A549 (cell line): ENCODE results near the gene MRPL51. TPM values are rescaled to one million over a fixed set of nuclear protein-coding genes. Genes with fewer than 3 reads are reported as not detected.

Source experiments
- ATAC-seq, 2 experiments: fragments of 200-7000 bp in 1 of 2; fragments of >200 bp in 1 of 2; cut with Nextera tagmentation in 1 of 2; cut with Tn5 transposase in 1 of 2; 3 replicates each; pipeline versions ENCODE4 v1.8.0 to v1.9.1; 2018 to 2020; ENCODE audit warnings: mild to moderate bottlenecking in 1 of 2, moderate library complexity in 1 of 2
- CTCF ChIA-PET: fragments of 300-600 bp; sonication (Branson Sonifier 250); formaldehyde crosslinking; extraction: SDS; loops from one replicate; lab custom pipeline; 2021; ENCODE audit warnings: antibody characterized with exemption, inconsistent platforms; lab: Yijun Ruan, JAX
- POLR2A ChIA-PET: fragments of 350-600 bp; formaldehyde crosslinking; extraction: SDS; loops from one replicate; lab custom pipeline; 2021; ENCODE audit warnings: antibody characterized with exemption, inconsistent platforms; lab: Yijun Ruan, JAX
- DNase-seq, 2 experiments: peaks; one replicate each; pipeline versions ENCODE4 v3.0.0 to v3.0.0-alpha.2; 2011 to 2016; ENCODE audit warnings: low read depth in 1 of 2, low spot score in 1 of 2
- FAIRE-seq: peaks from 2 replicates; lab custom pipeline; 2011; peaks lifted over from hg19 to GRCh38; lab: Jason Lieb, UNC
- H3K27ac ChIP-seq, 2 experiments: fragments of >200 bp; sonication (Bioruptor Twin); formaldehyde crosslinking; 3 replicates each; pipeline ENCODE4 v1.5.1; 2016 to 2017
- H3K4me1 ChIP-seq: fragments of >200 bp; sonication (Bioruptor Twin); formaldehyde crosslinking; 3 replicates; pipeline ENCODE4 v1.6.1; 2016
- H3K4me2 ChIP-seq: fragments of >200 bp; sonication (Bioruptor Twin); formaldehyde crosslinking; 3 replicates; pipeline ENCODE4 v1.6.1; 2016
- H3K4me3 ChIP-seq: fragments of >200 bp; sonication (Bioruptor Twin); formaldehyde crosslinking; 3 replicates; pipeline ENCODE4 v1.5.1; 2016
- H3K9me3 ChIP-seq: fragments of >200 bp; sonication (Bioruptor Twin); formaldehyde crosslinking; 3 replicates; pipeline ENCODE4 v1.6.1; 2016
- ATOH8 ChIP-seq: fragments of 250-450 bp; sonication (Bioruptor Pico); IDR thresholded peaks from 2 replicates; pipeline ENCODE4 v1.5.0; 2020; ENCODE audit warnings: low read depth, mild to moderate bottlenecking, moderate library complexity
- CBX2 ChIP-seq: fragments of 200-600 bp; sonication (generic); IDR thresholded peaks from 2 replicates; pipeline ENCODE4 v1.6.1; 2016; ENCODE audit warnings: low read depth, mild to moderate bottlenecking, borderline replicate concordance
- CHD2 ChIP-seq: fragments of 150-350 bp; IDR thresholded peaks from 2 replicates; pipeline ENCODE4 v1.6.1; 2014; ENCODE audit warnings: low read length; ENCODE audit not compliant: partially characterized antibody
- EP300 ChIP-seq, 2 experiments: fragments of >200 bp; sonication (Bioruptor Twin); formaldehyde crosslinking; IDR thresholded peaks; 2 replicates in 1 of 2; 3 replicates in 1 of 2; pipeline ENCODE4 v1.6.1; 2016 to 2017
- FOSB ChIP-seq: fragments of 250-450 bp; sonication (Bioruptor Pico); IDR thresholded peaks from 2 replicates; pipeline ENCODE4 v1.5.0; 2020; ENCODE audit warnings: mild to moderate bottlenecking, moderate library complexity
- FOSL2 ChIP-seq, 2 experiments: fragments of 450-650 bp in 1 of 2; fragments of >200 bp in 1 of 2; sonication (Bioruptor Twin) in 1 of 2; formaldehyde crosslinking; IDR thresholded peaks; 2 replicates each; pipeline versions ENCODE4 v1.5.0 to v1.6.1; 2016 to 2020; ENCODE audit warnings: mild to moderate bottlenecking in 1 of 2, moderate library complexity in 1 of 2
- HDAC2 ChIP-seq: fragments of 200-600 bp; sonication (generic); IDR thresholded peaks from 2 replicates; pipeline ENCODE4 v1.6.1; 2016
- HES2 ChIP-seq: fragments of >200 bp; sonication (Bioruptor Twin); formaldehyde crosslinking; IDR thresholded peaks from 2 replicates; pipeline ENCODE4 v1.6.1; 2016
- HEYL ChIP-seq: fragments of 250-450 bp; sonication (Bioruptor Pico); IDR thresholded peaks from 2 replicates; pipeline ENCODE4 v1.8.0; 2021; ENCODE audit warnings: mild to moderate bottlenecking, moderate library complexity
- HOXA7 ChIP-seq: fragments of 250-450 bp; sonication (Bioruptor Pico); IDR thresholded peaks from 2 replicates; pipeline ENCODE4 v1.5.0; 2020; ENCODE audit warnings: mild to moderate bottlenecking, moderate library complexity
- JUN ChIP-seq, 2 experiments: fragments of >200 bp; sonication (Bioruptor Twin); formaldehyde crosslinking; IDR thresholded peaks; 2 replicates in 1 of 2; 3 replicates in 1 of 2; pipeline ENCODE4 v1.6.1; 2016 to 2017
- MAFK ChIP-seq: fragments of 450-650 bp; IDR thresholded peaks from 2 replicates; pipeline ENCODE4 v1.6.1; 2014; ENCODE audit not compliant: partially characterized antibody
- MYC ChIP-seq: IDR thresholded peaks from 2 replicates; pipeline ENCODE4 v1.6.1; 2012; ENCODE audit warnings: mild to moderate bottlenecking, inconsistent platforms, low read length, improper control_type of control experiment, borderline replicate concordance
- NFE2L2 ChIP-seq: fragments of 150-350 bp; conservative IDR thresholded peaks from 2 replicates; pipeline ENCODE4 v1.6.1; 2014; ENCODE audit warnings: low read length
- PBX3 ChIP-seq: IDR thresholded peaks from 2 replicates; pipeline ENCODE4 v1.6.1; 2012
- POLR2A ChIP-seq: IDR thresholded peaks from 2 replicates; pipeline ENCODE4 v1.6.1; 2012; ENCODE audit warnings: mild to moderate bottlenecking, low read length
- POLR2AphosphoS2 ChIP-seq: conservative IDR thresholded peaks from 2 replicates; pipeline ENCODE4 v1.6.1; 2012; ENCODE audit warnings: low read length, improper control_type of control experiment, inconsistent platforms
- RAD21 ChIP-seq, 2 experiments: fragments of >200 bp in 1 of 2; sonication (Bioruptor Twin) in 1 of 2; formaldehyde crosslinking in 1 of 2; IDR thresholded peaks in 1 of 2; conservative IDR thresholded peaks in 1 of 2; 2 replicates in 1 of 2; 3 replicates in 1 of 2; pipeline ENCODE4 v1.6.1; 2012 to 2018; ENCODE audit warnings: inconsistent platforms in 1 of 2
- RCOR1 ChIP-seq: fragments of 150-350 bp; IDR thresholded peaks from 2 replicates; pipeline ENCODE4 v1.6.1; 2014; ENCODE audit warnings: antibody characterized with exemption, low read length, low read depth
- RNF2 ChIP-seq: fragments of 200-600 bp; sonication (generic); IDR thresholded peaks from 2 replicates; pipeline ENCODE4 v1.6.1; 2016; ENCODE audit warnings: low read depth, mild to moderate bottlenecking, antibody characterized with exemption, moderate library complexity, borderline replicate concordance
- SMC3 ChIP-seq: fragments of >200 bp; sonication (Bioruptor Twin); formaldehyde crosslinking; IDR thresholded peaks from 3 replicates; pipeline ENCODE4 v1.6.1; 2018; ENCODE audit warnings: inconsistent platforms
- TFCP2L1 ChIP-seq: fragments of 250-450 bp; sonication (Bioruptor Pico); IDR thresholded peaks from 2 replicates; pipeline ENCODE4 v1.5.0; 2021; ENCODE audit warnings: mild to moderate bottlenecking
- ZFP36 ChIP-seq: fragments of 450-650 bp; IDR thresholded peaks from 2 replicates; pipeline ENCODE4 v1.6.1; 2014; ENCODE audit warnings: borderline replicate concordance; ENCODE audit not compliant: partially characterized antibody
- WGBS: methylation state at CpG from one replicate; pipeline ENCODE4 v1.1.6; 2017; ENCODE audit errors: missing lambda C conversion rate; 5-methylcytosine and 5-hydroxymethylcytosine counted together
- polyA plus RNA-seq, 4 experiments: library from polyadenylated mRNA; depleted of rRNA in 3 of 4; stranded (reverse); fragments of >200 nt; fragmentation: RNase III in 1 of 4; extraction: RNeasy Plus Mini Kit Qiagen cat#74134 plus additional on column Dnase treatment in 1 of 4; gene quantifications; 2 replicates in 3 of 4; 3 replicates in 1 of 4; pipeline ENCODE4 v1.2.3, GENCODE V29; 2011 to 2017
- TF ChIP-seq, protein P1 (sequence below): fragments of 250-450 bp; sonication (Bioruptor Pico); IDR thresholded peaks from 2 replicates; pipeline ENCODE4 v1.5.0; 2021; ENCODE audit warnings: mild to moderate bottlenecking, moderate library complexity, borderline replicate concordance
- TF ChIP-seq, protein P2 (sequence below): fragments of 150-350 bp; IDR thresholded peaks from 2 replicates; pipeline ENCODE4 v1.6.1; 2014; ENCODE audit warnings: low read depth, mild to moderate bottlenecking, low read length

Gene MRPL51
- polyA plus RNA-seq, 2 of the 4 experiments (the other 2 are of a cell fraction) = 272 to 337 TPM

DNA sequence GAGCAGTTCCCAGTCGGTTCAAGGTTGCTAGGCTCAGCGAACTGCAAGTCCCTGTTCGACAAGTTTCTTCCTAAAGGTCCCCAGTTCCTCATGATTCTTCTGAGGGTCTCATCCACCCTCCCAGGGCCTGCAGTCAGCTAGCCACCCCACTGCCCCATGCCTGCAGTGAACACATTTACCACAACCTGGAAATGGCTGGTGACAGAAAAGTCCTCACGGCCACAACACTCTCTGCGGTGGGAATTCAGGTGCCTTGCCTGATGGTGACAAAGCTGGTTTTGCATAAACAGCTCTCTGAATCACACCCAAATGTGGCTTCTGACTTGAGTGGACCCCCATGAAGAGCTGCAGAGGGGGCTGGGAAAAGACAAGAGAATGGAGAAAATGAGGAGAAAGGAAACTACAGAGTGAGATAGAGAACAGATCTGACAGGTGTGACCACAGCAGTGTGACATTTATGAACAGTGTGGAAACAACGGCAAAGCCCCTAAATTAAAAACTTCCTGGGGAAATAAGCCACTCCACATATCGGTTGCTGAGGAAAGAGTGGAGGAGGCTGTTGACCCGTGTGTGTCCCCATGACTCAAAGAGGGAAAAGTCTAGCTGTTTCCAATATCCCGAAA lies 49.6 kb downstream of the MRPL51 start:
- DNase-seq = no peak
- no peak for FAIRE-seq
- Histone ChIP-seq H3K9me3 (no peaks in the 10 kb centered on the region), H3K27ac (peak overlapping the region in 1 of 2 experiments; percentile 24; a peak in 1 of 6 replicates), H3K4me3 (no peak overlapping the region), H3K4me1 (no peaks in the 10 kb centered on the region)
- ChIA-PET CTCF (interaction anchor here (0.6 to 6.7 kb wide), 7 partner anchors 9 to 117 kb away, joined by 3 to 47 read pairs (median 5); no protein-coding TSS in a partner anchor), POLR2A (interaction anchor here (1.1 kb wide), 1 partner anchor 27 kb away, joined by 3 read pairs; the partner anchor contains the start of gene VAMP1)
- no peak for ATAC-seq
- 73% methylated on average over 9 of the region's 9 CpGs for WGBS
- TF ChIP-seq HES2 = no peak
- TF ChIP-seq, protein P1, sequence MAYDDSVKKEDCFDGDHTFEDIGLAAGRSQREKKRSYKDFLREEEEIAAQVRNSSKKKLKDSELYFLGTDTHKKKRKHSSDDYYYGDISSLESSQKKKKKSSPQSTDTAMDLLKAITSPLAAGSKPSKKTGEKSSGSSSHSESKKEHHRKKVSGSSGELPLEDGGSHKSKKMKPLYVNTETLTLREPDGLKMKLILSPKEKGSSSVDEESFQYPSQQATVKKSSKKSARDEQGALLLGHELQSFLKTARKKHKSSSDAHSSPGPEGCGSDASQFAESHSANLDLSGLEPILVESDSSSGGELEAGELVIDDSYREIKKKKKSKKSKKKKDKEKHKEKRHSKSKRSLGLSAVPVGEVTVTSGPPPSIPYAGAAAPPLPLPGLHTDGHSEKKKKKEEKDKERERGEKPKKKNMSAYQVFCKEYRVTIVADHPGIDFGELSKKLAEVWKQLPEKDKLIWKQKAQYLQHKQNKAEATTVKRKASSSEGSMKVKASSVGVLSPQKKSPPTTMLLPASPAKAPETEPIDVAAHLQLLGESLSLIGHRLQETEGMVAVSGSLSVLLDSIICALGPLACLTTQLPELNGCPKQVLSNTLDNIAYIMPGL = no peak
- no peak for TF ChIP-seq RAD21 (conservative IDR thresholded peaks at IDR 0.05 in 1 of 2, IDR thresholded peaks at IDR 0.05 in 1 of 2)
- TF ChIP-seq HDAC2 = no peak
- TF ChIP-seq, protein P2, sequence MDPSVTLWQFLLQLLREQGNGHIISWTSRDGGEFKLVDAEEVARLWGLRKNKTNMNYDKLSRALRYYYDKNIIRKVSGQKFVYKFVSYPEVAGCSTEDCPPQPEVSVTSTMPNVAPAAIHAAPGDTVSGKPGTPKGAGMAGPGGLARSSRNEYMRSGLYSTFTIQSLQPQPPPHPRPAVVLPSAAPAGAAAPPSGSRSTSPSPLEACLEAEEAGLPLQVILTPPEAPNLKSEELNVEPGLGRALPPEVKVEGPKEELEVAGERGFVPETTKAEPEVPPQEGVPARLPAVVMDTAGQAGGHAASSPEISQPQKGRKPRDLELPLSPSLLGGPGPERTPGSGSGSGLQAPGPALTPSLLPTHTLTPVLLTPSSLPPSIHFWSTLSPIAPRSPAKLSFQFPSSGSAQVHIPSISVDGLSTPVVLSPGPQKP = no peak
- TF ChIP-seq, all 56 proteins: peak for 0
- H3K4me2 ChIP-seq = no peak overlapping the region

DNA sequence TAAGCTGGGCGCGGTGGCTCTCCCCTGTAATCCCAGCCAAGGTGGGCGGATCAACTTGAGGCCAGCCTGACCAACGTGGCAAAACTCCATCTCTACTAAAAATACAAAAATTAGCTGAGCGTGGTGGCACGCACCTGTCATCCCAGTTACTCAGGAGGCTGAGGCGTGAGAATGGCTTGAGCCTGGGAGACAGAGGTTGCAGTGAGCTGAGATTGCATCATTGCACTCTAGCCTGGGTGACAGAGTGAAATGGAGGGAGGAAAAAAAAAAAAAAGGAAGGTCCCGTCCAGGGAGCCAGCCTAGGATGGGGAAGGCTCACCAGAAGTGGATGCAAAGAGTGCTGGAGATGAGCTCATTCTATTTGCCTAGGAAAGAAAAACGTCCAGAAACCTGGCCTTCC lies 50.2 kb downstream of the MRPL51 start:
- no peak overlapping the region for H3K4me2 ChIP-seq
- ATAC-seq (no peak), DNase-seq (no peak), FAIRE-seq (no peak)
- 72% methylated on average over 9 of the region's 9 CpGs for WGBS
- CTCF ChIA-PET = interaction anchor here (0.6 to 6.7 kb wide), 7 partner anchors 11 to 135 kb away, joined by 3 to 47 read pairs (median 4); no protein-coding TSS in a partner anchor
- H3K9me3 ChIP-seq = no peaks in the 10 kb centered on the region
- H3K4me1 ChIP-seq = no peaks in the 10 kb centered on the region
- POLR2A ChIA-PET = interaction anchor here (0.6 to 1.1 kb wide), 2 partner anchors 28 to 52 kb away, joined by 3 read pairs; partner anchors contain the start of gene VAMP1
- H3K4me3 ChIP-seq = no peak overlapping the region
- no peak for TF ChIP-seq RCOR1
- TF ChIP-seq CBX2 = no peak
- no peak for TF ChIP-seq NFE2L2
- TF ChIP-seq MAFK = no peak
- no peak for TF ChIP-seq POLR2AphosphoS2
- no peak for TF ChIP-seq TFCP2L1 (CRISPR knock-in tag)
- no peak for TF ChIP-seq EP300 (IDR thresholded peaks at IDR 0.05)
- TF ChIP-seq HEYL (CRISPR knock-in tag) = no peak
- TF ChIP-seq RNF2 = no peak
- TF ChIP-seq HOXA7 = no peak
- no peak for TF ChIP-seq FOSB (CRISPR knock-in tag)
- no peak for TF ChIP-seq CHD2
- no peak for TF ChIP-seq SMC3
- TF ChIP-seq JUN (IDR thresholded peaks at IDR 0.05) = no peak
- no peak for TF ChIP-seq MYC
- TF ChIP-seq PBX3 = no peak
- no peak for TF ChIP-seq POLR2A
- TF ChIP-seq FOSL2 (IDR thresholded peaks at IDR 0.05) = no peak
- TF ChIP-seq FOSL2 (CRISPR knock-in tag; IDR thresholded peaks at IDR 0.05) = no peak
- no peak for TF ChIP-seq ATOH8 (CRISPR knock-in tag)
- no peak for TF ChIP-seq ZFP36
- H3K27ac ChIP-seq = peak overlapping the region in 1 of 2 experiments; percentile 24; a peak in 1 of 6 replicates
